GM12874 (cell line): ENCODE data around the gene IFI44.

Experiments used
- CTCF ChIP-seq: IDR thresholded peaks from 2 replicates; pipeline ENCODE4 v1.5.1; 2011; ENCODE audit warnings: low read depth, mild to moderate bottlenecking, control low read depth, low read length, moderate library complexity; ENCODE audit not compliant: insufficient read depth

Gene IFI44

GRCh38 chr1:78681265-78681664 is 31.6 kb downstream of the IFI44 start:
- TF ChIP-seq CTCF: no peak

- no peak for TF ChIP-seq CTCF
Measured at GRCh38 chr1:78682496-78682895, 32.9 kb downstream of the IFI44 start.

DNA sequence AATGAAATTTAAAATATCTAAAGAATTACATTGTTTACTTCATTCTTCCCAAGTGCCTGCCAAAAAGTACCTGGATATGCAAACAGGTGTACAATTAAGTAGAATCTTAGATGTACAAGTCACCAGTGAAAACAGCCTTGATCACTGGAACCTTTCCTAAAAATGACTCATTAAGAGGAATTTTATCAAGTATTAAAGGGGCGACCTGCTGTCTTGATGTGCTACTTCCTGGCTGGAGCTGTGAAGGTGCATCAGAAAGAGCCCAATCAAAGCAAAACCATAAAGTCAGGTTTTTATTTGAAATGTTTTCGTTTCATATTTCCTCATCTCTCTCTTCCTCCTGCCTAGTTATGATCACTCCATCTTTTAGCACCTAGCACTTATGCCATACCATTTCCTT is 33.4 kb downstream of the IFI44 start:
- no peak for TF ChIP-seq CTCF

GRCh38 chr1:78687315-78687714 is 37.7 kb downstream of the IFI44 start:
- no peak for TF ChIP-seq CTCF

DNA sequence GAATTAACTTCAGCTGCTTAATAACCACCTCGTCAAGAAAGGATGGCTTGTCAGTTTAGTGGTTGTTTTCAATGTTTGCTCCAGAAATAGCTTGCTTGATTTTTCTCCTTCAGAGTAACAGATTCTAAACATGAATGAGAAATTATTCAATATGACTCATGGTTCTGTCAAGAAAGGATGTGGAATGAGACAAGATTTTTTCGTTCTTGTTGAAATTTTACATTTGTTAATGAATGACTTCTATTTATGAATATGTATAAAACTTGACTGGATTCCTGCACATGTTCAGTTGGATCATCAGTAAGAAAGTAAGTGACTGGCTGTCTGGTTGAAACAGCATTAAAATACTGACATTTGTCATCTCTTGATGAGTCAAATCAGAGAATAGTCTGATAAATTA is 38.3 kb downstream of the IFI44 start:
- no peak for TF ChIP-seq CTCF

DNA sequence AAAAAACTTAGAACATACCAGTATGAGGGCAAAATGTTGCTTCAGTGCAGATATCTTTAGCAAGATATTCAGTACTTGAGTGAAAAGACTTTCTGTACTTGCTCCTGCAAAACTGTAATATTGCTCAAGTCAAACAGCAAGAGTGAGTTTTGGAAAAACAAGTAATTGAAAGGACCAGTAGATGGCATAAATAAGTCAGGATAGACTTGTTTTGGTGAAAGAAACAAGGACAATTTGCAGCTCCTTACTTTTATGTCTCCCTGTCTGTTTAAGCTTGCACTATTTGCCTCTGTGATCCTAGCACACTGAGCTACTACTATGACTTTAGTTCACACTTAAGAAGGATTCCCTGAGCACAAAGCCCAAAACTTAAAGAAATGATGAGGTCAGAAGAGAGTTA is 39.1 kb downstream of the IFI44 start:
- TF ChIP-seq CTCF: no peak

DNA sequence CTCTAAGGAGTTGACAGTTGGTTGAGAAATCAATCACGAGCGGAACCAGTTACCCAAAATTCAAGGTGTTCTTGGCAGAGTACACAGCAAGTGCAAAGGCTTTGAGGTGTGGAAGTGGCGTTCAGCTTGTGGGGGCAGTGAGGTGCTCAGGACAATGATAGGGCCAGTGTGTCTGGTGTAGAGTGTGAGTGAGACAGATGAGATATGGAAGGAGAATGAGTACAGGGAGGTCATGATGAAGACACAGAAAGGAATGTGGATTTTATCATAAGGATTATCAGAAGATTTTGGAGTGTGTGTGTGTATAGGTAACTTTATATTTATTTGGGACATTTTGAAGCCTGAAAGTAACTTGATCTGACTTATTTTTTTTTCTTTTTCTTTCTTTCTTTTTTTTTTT is 40.9 kb downstream of the IFI44 start:
- no peak for TF ChIP-seq CTCF
